SK-N-SH treated with all-trans-retinoic acid at 6 μM for 48 hours (cell line): ENCODE measurements around the gene MAP4K4.

Source experiments
- ATAC-seq: fragments of 200-7000 bp; cut with Tn5 transposase; 3 replicates; pipeline ENCODE4 v1.9.1; 2020; ENCODE audit warnings: mild to moderate bottlenecking, moderate library complexity
- ARNTL ChIP-seq: fragments of 450-650 bp; formaldehyde crosslinking; IDR thresholded peaks from 2 replicates; pipeline ENCODE4 v1.5.0; 2020; ENCODE audit warnings: low read depth, mild to moderate bottlenecking, moderate library complexity, borderline replicate concordance
- BACH2 ChIP-seq: fragments of 250-450 bp; sonication (Bioruptor Pico); IDR thresholded peaks from 2 replicates; pipeline ENCODE4 v1.9.0; 2021; ENCODE audit warnings: mild to moderate bottlenecking, borderline replicate concordance
- CSDC2 ChIP-seq: fragments of 250-450 bp; sonication (Bioruptor Pico); IDR thresholded peaks from 2 replicates; pipeline ENCODE4 v1.5.0; 2020; ENCODE audit warnings: mild to moderate bottlenecking, moderate library complexity
- ESRRG ChIP-seq: fragments of 250-450 bp; sonication (Bioruptor Pico); IDR thresholded peaks from 2 replicates; pipeline ENCODE4 v1.6.1; 2021; ENCODE audit warnings: mild to moderate bottlenecking
- GLIS3 ChIP-seq: fragments of 250-450 bp; sonication (Bioruptor Pico); IDR thresholded peaks from 2 replicates; pipeline ENCODE4 v1.5.0; 2020; ENCODE audit warnings: mild to moderate bottlenecking, moderate library complexity
- OSR1 ChIP-seq: fragments of 250-450 bp; sonication (Bioruptor Pico); IDR thresholded peaks from 2 replicates; pipeline ENCODE4 v1.8.0; 2022; ENCODE audit warnings: moderate library complexity, mild to moderate bottlenecking, inconsistent platforms
- PATZ1 ChIP-seq: fragments of 250-450 bp; sonication (Bioruptor Pico); IDR thresholded peaks from 2 replicates; pipeline ENCODE4 v1.8.0; 2020; ENCODE audit warnings: mild to moderate bottlenecking, moderate library complexity, borderline replicate concordance
- PPARA ChIP-seq: fragments of 250-450 bp; sonication (Bioruptor Pico); IDR thresholded peaks from 2 replicates; pipeline ENCODE4 v1.5.0; 2020; ENCODE audit warnings: mild to moderate bottlenecking, borderline replicate concordance
- RARB ChIP-seq: fragments of 250-450 bp; sonication (Bioruptor Pico); IDR thresholded peaks from 2 replicates; pipeline ENCODE4 v1.8.0; 2021; ENCODE audit warnings: mild to moderate bottlenecking, moderate library complexity
- SNAI2 ChIP-seq: fragments of 250-450 bp; sonication (Bioruptor Pico); IDR thresholded peaks from 2 replicates; pipeline ENCODE4 v1.5.0; 2020; ENCODE audit warnings: mild to moderate bottlenecking, moderate library complexity
- TCF4 ChIP-seq: fragments of 250-450 bp; sonication (Bioruptor Pico); IDR thresholded peaks from 2 replicates; pipeline ENCODE4 v1.8.0; 2021; ENCODE audit warnings: mild to moderate bottlenecking, moderate library complexity, borderline replicate concordance
- TOX ChIP-seq: fragments of 250-450 bp; sonication (Bioruptor Pico); IDR thresholded peaks from 2 replicates; pipeline ENCODE4 v1.8.0; 2021; ENCODE audit warnings: mild to moderate bottlenecking, moderate library complexity, borderline replicate concordance
- TSHZ2 ChIP-seq: fragments of 250-450 bp; sonication (Bioruptor Pico); IDR thresholded peaks from 2 replicates; pipeline ENCODE4 v1.5.0; 2020; ENCODE audit warnings: mild to moderate bottlenecking, moderate library complexity
- ZC3H10 ChIP-seq: fragments of 250-450 bp; sonication (Bioruptor Pico); IDR thresholded peaks from 2 replicates; pipeline ENCODE4 v1.5.1; 2021; ENCODE audit warnings: mild to moderate bottlenecking, moderate library complexity
- ZFP3 ChIP-seq: fragments of 250-450 bp; sonication (Bioruptor Pico); IDR thresholded peaks from 2 replicates; pipeline ENCODE4 v1.5.0; 2020; ENCODE audit warnings: mild to moderate bottlenecking, moderate library complexity
- ZFP30 ChIP-seq: fragments of 450-650 bp; formaldehyde crosslinking; IDR thresholded peaks from 2 replicates; pipeline ENCODE4 v1.5.0; 2022; ENCODE audit warnings: mild to moderate bottlenecking, moderate library complexity
- ZNF565 ChIP-seq: fragments of 450-650 bp; formaldehyde crosslinking; conservative IDR thresholded peaks from 2 replicates; pipeline ENCODE4 v1.5.0; 2020; ENCODE audit warnings: low read depth, mild to moderate bottlenecking, moderate library complexity
- ZNF70 ChIP-seq: fragments of 450-650 bp; formaldehyde crosslinking; IDR thresholded peaks from 2 replicates; pipeline ENCODE4 v1.5.0; 2020; ENCODE audit warnings: mild to moderate bottlenecking, moderate library complexity
- ZNF8 ChIP-seq: fragments of 450-650 bp; formaldehyde crosslinking; IDR thresholded peaks from 2 replicates; pipeline ENCODE4 v1.5.0; 2020; ENCODE audit warnings: mild to moderate bottlenecking, moderate library complexity
- TF ChIP-seq, protein P1 (sequence below): fragments of 250-450 bp; sonication (Bioruptor Pico); IDR thresholded peaks from 2 replicates; pipeline ENCODE4 v1.5.1; 2021; ENCODE audit warnings: mild to moderate bottlenecking, moderate library complexity
- TF ChIP-seq, protein P2 (sequence below): fragments of 250-450 bp; sonication (Bioruptor Pico); IDR thresholded peaks from 2 replicates; pipeline ENCODE4 v1.5.1; 2020; ENCODE audit warnings: low read depth, mild to moderate bottlenecking, moderate library complexity

MAP4K4 gene

GRCh38 chr2:101842471-101842870 is 145.0 kb downstream of the MAP4K4 start:
- no peak for TF ChIP-seq TSHZ2 (CRISPR knock-in tag)
- TF ChIP-seq PPARA: no peak
- TF ChIP-seq TOX (CRISPR knock-in tag): no peak
- no peak for TF ChIP-seq SNAI2
- no peak for TF ChIP-seq ESRRG
- no peak for TF ChIP-seq ZFP3
- TF ChIP-seq ZNF70 (CRISPR knock-in tag): no peak
- TF ChIP-seq, protein P1, sequence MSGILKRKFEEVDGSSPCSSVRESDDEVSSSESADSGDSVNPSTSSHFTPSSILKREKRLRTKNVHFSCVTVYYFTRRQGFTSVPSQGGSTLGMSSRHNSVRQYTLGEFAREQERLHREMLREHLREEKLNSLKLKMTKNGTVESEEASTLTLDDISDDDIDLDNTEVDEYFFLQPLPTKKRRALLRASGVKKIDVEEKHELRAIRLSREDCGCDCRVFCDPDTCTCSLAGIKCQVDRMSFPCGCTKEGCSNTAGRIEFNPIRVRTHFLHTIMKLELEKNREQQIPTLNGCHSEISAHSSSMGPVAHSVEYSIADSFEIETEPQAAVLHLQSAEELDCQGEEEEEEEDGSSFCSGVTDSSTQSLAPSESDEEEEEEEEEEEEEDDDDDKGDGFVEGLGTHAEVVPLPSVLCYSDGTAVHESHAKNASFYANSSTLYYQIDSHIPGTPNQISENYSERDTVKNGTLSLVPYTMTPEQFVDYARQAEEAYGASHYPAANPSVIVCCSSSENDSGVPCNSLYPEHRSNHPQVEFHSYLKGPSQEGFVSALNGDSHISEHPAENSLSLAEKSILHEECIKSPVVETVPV (CRISPR knock-in tag): no peak
- TF ChIP-seq ARNTL (CRISPR knock-in tag): no peak
- no peak for TF ChIP-seq ZNF565
- no peak for TF ChIP-seq CSDC2 (CRISPR knock-in tag)
- no peak for TF ChIP-seq GLIS3 (CRISPR knock-in tag)
- TF ChIP-seq RARB (CRISPR knock-in tag): no peak
- no peak for TF ChIP-seq BACH2
- TF ChIP-seq TCF4 (CRISPR knock-in tag): no peak
- ATAC-seq: peak; percentile 31; the same call in 2 of the 3 replicates

- TF ChIP-seq ZNF8 (CRISPR knock-in tag) (no peak), ZFP3 (no peak), ZNF565 (no peak), TOX (CRISPR knock-in tag) (no peak), ESRRG (no peak), OSR1 (no peak), RARB (CRISPR knock-in tag) (no peak), TSHZ2 (CRISPR knock-in tag) (no peak), GLIS3 (CRISPR knock-in tag) (no peak), SNAI2 (no peak), PATZ1 (CRISPR knock-in tag) (no peak), TCF4 (CRISPR knock-in tag) (no peak), ZC3H10 (CRISPR knock-in tag) (no peak), ZFP30 (CRISPR knock-in tag) (no peak), PPARA (no peak), ARNTL (CRISPR knock-in tag) (no peak)
- TF ChIP-seq, protein P1 (CRISPR knock-in tag): no peak
- TF ChIP-seq, protein P2, sequence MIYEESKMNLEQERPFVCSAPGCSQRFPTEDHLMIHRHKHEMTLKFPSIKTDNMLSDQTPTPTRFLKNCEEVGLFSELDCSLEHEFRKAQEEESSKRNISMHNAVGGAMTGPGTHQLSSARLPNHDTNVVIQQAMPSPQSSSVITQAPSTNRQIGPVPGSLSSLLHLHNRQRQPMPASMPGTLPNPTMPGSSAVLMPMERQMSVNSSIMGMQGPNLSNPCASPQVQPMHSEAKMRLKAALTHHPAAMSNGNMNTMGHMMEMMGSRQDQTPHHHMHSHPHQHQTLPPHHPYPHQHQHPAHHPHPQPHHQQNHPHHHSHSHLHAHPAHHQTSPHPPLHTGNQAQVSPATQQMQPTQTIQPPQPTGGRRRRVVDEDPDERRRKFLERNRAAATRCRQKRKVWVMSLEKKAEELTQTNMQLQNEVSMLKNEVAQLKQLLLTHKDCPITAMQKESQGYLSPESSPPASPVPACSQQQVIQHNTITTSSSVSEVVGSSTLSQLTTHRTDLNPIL: no peak
- peak; percentile 52; the same call in 2 of the 3 replicates for ATAC-seq
Observed at GRCh38 chr2:101843048-101843447, 145.5 kb downstream of the MAP4K4 start.
